ENCODE results near the gene LACTBL1.

LACTBL1 gene

DNA sequence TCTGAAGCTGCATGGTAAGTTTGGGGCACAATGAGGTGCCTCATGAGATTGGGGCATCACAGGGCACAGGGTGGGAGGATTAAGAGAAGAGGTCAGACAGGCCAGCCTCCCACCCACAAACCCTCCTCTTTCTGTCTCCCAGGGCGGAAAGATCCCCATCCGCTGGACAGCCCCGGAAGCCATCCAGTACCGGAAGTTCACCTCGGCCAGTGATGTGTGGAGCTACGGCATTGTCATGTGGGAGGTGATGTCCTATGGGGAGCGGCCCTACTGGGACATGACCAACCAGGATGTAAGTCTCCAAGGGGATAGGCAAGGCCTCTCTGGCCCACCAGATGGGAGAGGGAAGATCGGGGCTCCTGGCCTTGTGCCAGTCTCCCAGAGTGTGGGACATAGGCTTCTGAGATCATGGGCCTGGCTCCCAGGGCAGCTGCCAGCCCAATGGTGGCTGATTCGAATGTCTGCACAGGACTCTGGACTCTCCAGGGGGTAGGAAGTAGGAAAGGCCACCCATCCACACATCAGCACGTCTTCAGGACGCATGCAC lies 63.7 kb downstream of the LACTBL1 start:
- no peak for DNase-seq

DNA sequence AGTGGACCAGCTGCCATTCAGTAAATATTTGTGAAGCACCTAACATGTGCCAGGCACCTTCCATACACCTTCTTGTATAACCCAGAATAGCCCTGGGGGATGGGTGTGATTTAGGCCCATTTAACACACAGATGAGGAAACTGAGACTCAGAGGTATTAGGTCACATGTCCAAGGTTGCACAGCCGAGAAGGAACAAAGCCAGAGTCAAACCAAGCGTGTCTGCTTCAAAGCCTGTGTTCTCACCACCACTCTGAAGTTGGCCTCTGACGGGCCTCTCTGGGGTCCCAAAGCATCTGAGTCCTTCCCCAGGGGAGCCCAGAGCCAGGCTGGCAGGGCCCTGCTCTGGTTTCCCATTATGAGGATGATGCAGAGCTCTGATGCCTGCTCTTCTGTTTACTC lies 65.1 kb downstream of the LACTBL1 start:
- DNase-seq: no peak

DNA sequence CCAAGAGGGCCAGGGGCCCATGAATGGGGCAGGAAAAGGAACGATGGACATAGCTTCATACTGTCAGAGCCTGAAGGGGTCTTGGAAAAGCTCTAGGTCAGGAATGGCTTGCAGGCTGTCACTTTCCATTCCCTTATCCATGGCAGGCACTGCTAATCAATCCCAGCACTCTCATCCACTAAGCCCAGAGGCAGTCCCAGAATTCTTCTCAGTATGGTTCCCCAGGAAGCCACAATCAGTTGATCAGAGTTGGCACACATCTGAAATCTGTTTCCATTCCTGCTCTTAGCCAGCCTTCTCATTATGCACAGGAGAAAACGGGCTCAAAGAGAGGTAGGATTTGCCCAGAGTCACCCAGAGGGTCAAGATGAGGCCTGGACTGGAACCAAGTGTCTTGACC lies 65.7 kb downstream of the LACTBL1 start:
- DNase-seq: no peak

DNA sequence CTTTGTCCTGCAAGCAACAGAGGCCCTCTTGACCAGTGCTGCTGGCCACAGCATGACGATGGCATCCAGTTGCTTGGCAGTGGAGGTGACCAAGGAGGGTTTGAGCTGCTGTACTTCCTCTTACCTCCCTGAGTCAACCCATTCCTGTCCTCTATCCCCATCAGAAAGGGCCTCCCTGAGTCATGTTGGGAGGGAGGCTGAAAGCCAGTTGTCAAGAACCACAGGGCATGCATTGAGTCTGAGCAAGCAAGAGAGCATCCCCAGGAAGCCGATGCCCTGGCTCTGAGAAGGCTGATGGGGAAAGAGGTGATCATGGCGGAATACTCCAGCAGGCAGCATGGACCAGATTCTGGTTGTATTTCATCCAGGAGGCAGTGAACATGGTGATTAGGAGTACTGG lies 69.6 kb downstream of the LACTBL1 start:
- no peak for DNase-seq
